Stomach (tissue), 9 donors: Measurements from ENCODE around the gene IQCH. TPM values are rescaled to one million over a fixed set of nuclear protein-coding genes. Genes with fewer than 3 reads are reported as not detected.
"Not testable (repeated sequence)": the region's sequence is repeated elsewhere in the genome, so short reads cannot be mapped to it uniquely, and the experiment has no call there.

ENCODE experiments used
- DNase-seq, 2 donors: peaks; one replicate each; pipeline versions ENCODE4 v3.0.0 to v3.0.0-alpha.2; 2013 to 2019
- H3K27ac ChIP-seq, 5 donors: fragments of 200-600 bp in 4 of 5; sonication (generic) in 4 of 5; one replicate each; pipeline ENCODE4 v1.5.1; 2013 to 2019; ENCODE audit warnings: mild to moderate bottlenecking in 1 of 5, moderate library complexity in 1 of 5
- H3K27me3 ChIP-seq, 3 donors: fragments of 200-600 bp; sonication (generic); one replicate each; pipeline ENCODE4 v1.5.1; 2017 to 2019; ENCODE audit warnings: mixed run types in 1 of 3
- H3K36me3 ChIP-seq, 4 donors: fragments of 200-600 bp; sonication (generic); 1 replicate in 3 of 4; 2 replicates in 1 of 4; pipeline ENCODE4 v1.5.1; 2016 to 2019
- H3K4me1 ChIP-seq, 4 donors: fragments of 200-600 bp; sonication (generic); one replicate each; pipeline ENCODE4 v1.5.1; 2016 to 2019
- H3K4me3 ChIP-seq, 4 donors: fragments of 200-600 bp; sonication (generic) in 3 of 4; one replicate each; pipeline ENCODE4 v1.5.1; 2016 to 2019; ENCODE audit warnings: mild to moderate bottlenecking in 1 of 4
- H3K9me3 ChIP-seq, 4 donors: fragments of 200-600 bp; sonication (generic); one replicate each; pipeline ENCODE4 v1.5.1; 2016 to 2019
- EP300 ChIP-seq: sonication (generic); formaldehyde crosslinking; IDR thresholded peaks from one replicate; pipeline ENCODE4 v1.6.1; 2017; ENCODE audit warnings: antibody characterized with exemption
- POLR2A ChIP-seq, 4 donors: fragments of 450-650 bp; IDR thresholded peaks; one replicate each; pipeline ENCODE4 v1.6.1; 2016; ENCODE audit warnings: antibody characterized with exemption in 4 of 4, control low read depth in 2 of 4, mild to moderate bottlenecking in 1 of 4, moderate library complexity in 1 of 4
- POLR2AphosphoS5 ChIP-seq, 3 donors: sonication (generic); formaldehyde crosslinking; IDR thresholded peaks; one replicate each; pipeline ENCODE4 v1.6.1; 2016; ENCODE audit warnings: antibody characterized with exemption in 3 of 3
- WGBS, 5 donors: extraction: QIAGEN DNeasy Blood & Tissue Kit in 3 of 5; methylation state at CpG; one replicate each; pipeline versions ENCODE4 v1.1.5 to v1.1.7; 2013 to 2018; 5-methylcytosine and 5-hydroxymethylcytosine counted together
- intact Hi-C: fragments of 100-400 bp; cut with DNase I; formaldehyde crosslinking; loops from one replicate; pipeline ENCODE4 v1.15.1; 2023; ENCODE audit warnings: low total_unique reads
- polyA plus RNA-seq, 3 donors: library from polyadenylated mRNA; stranded (reverse); fragments of 200-250 nt; gene quantifications; one replicate each; pipeline ENCODE4 v1.2.3, GENCODE V29; 2013
- total RNA-seq, 5 donors: library from RNA; depleted of rRNA; stranded (reverse); fragments of >200 nt; gene quantifications; one replicate each; pipeline versions ENCODE4 v1.1.0 to v1.2.3, GENCODE V29; 2014 to 2016
- TF ChIP-seq, protein P1 (sequence below), 7 experiments: fragments of 450-650 bp in 4 of 7; fragments of 200-600 bp in 3 of 7; sonication (generic) in 3 of 7; IDR thresholded peaks; one replicate each; pipeline ENCODE4 v1.5.1; 2016 to 2019; ENCODE audit warnings: antibody characterized with exemption in 7 of 7, control low read depth in 2 of 7, mild to moderate bottlenecking in 1 of 7
- donor health status: healthy with polysubstance abuse.
- donor health status: Bipolar disorder and iron deficiency.
- donor health status: healthy.

Gene IQCH
- total and polyA plus RNA-seq, 8 donors, result 0.25 to 9.4 (median 1.7) TPM; not detected in 1

- Histone ChIP-seq H3K9me3 (no peaks in the 10 kb centered on the region), H3K4me3 (no peak overlapping the region), H3K27me3 (no peaks in the 10 kb centered on the region), H3K27ac (no peak overlapping the region), H3K4me1 (peaks cover 0 to 5% (median 1%) of the 10 kb centered on the region in 4 donors), H3K36me3 (peaks cover 0 to 3% (median 0%) of the 10 kb centered on the region in 4 donors)
- no peak for TF ChIP-seq EP300
- TF ChIP-seq POLR2AphosphoS5 (IDR thresholded peaks at IDR 0.05), result no peak
- no peak for TF ChIP-seq POLR2A (IDR thresholded peaks at IDR 0.05)
- TF ChIP-seq, protein P1, sequence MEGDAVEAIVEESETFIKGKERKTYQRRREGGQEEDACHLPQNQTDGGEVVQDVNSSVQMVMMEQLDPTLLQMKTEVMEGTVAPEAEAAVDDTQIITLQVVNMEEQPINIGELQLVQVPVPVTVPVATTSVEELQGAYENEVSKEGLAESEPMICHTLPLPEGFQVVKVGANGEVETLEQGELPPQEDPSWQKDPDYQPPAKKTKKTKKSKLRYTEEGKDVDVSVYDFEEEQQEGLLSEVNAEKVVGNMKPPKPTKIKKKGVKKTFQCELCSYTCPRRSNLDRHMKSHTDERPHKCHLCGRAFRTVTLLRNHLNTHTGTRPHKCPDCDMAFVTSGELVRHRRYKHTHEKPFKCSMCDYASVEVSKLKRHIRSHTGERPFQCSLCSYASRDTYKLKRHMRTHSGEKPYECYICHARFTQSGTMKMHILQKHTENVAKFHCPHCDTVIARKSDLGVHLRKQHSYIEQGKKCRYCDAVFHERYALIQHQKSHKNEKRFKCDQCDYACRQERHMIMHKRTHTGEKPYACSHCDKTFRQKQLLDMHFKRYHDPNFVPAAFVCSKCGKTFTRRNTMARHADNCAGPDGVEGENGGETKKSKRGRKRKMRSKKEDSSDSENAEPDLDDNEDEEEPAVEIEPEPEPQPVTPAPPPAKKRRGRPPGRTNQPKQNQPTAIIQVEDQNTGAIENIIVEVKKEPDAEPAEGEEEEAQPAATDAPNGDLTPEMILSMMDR (IDR thresholded peaks at IDR 0.05), result no peak
- 30 to 60% (median 52%) methylated on average over 1 of the region's 1 CpG for WGBS, 5 donors
- intact Hi-C loops, result no loop called here
- DNase-seq, result no peak
These were observed 167.7 kb downstream of the IQCH start for GRCh38 chr15:67422296-67422695.

- no peaks in the 10 kb centered on the region for H3K27me3 ChIP-seq
- TF ChIP-seq, protein P1 (IDR thresholded peaks at IDR 0.05), result peak in 5 of 7 experiments; percentile 45 to 80 (median 68)
- TF ChIP-seq EP300, result no peak
- H3K36me3 ChIP-seq, result no peaks in the 10 kb centered on the region
- peaks cover 0 to 6% (median 0%) of the 10 kb centered on the region in 4 donors for H3K4me1 ChIP-seq
- H3K27ac ChIP-seq, result no peak overlapping the region
- no peak overlapping the region for H3K4me3 ChIP-seq
- 49 to 60% (median 52%) methylated on average over 3 of the region's 3 CpGs for WGBS, 5 donors
- no peaks in the 10 kb centered on the region for H3K9me3 ChIP-seq
- peak; percentile 64 to 71 for DNase-seq
- intact Hi-C loops, result no loop called here
These were observed 179.0 kb downstream of the IQCH start for GRCh38 chr15:67433495-67434099.

DNA sequence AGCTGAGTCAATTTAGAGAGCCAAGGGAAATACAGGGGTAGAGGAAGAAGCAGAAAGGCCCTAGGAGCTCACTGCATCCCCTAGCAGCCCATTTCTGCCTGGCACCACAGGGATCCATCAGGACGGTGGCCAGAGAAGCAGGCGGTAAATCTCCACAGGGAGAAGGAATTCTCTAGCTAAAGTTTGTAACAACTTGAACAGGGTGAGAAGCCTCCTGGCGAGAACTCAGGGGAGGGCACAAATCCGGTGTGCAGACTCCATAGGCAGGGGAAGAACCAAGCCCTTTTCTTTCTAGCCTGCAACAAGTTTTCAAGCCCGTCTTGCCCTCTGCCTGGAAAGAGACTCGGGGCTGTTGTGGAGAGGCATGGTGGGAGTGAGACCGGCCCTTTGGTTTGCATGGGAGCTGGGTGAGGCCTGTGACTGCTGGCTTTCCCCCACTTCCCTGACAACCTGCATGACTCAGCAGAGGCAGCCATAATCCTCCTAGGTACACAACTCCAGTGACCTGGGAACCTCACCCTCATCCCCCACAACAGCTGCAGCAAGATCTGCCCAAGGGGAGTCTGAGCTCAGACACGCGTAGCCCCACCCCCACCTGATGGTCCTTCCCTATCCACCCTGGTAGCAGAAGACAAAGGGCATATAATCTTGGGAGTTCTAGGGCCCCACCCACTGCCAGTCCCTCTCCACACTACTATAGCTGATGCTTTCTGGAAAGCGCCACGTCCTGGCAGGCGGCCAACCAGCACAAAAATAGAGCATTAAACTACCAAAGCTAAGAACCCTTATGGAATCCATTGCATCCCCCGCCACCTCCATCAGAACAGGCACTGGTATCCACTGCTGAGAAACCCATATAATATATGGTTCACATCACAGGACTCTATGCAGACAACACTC lies 182.0 kb downstream of the IQCH start:
- not testable (repeated sequence) for H3K9me3 ChIP-seq
- intact Hi-C loops, result loop anchor here (5.0 kb wide), 1 partner anchor 494 kb away; no protein-coding TSS in a partner anchor

GRCh38 chr15:67444100-67444499 lies 189.5 kb downstream of the IQCH start:
- H3K4me3 ChIP-seq, result no peak overlapping the region
- WGBS, 5 donors, result 80 to 92% (median 87%) methylated on average over 2 of the region's 2 CpGs
- DNase-seq, result no peak
- no peaks in the 10 kb centered on the region for H3K27me3 ChIP-seq
- H3K36me3 ChIP-seq, result peaks cover 0 to 8% (median 0%) of the 10 kb centered on the region in 4 donors
- no peaks in the 10 kb centered on the region for H3K9me3 ChIP-seq
- no peak overlapping the region for H3K27ac ChIP-seq
- intact Hi-C loops, result no loop called here
- TF ChIP-seq EP300 (no peak), POLR2A (IDR thresholded peaks at IDR 0.05) (no peak), POLR2AphosphoS5 (IDR thresholded peaks at IDR 0.05) (no peak)
- TF ChIP-seq, protein P1 (IDR thresholded peaks at IDR 0.05), result no peak
- H3K4me1 ChIP-seq, result no peaks in the 10 kb centered on the region

More for the DNA sequence above, 182.0 kb downstream of the IQCH start:
- H3K4me3 ChIP-seq, H3K36me3 ChIP-seq, H3K4me1 ChIP-seq, H3K27me3 ChIP-seq, H3K27ac ChIP-seq: not testable (repeated sequence)
- WGBS, 5 donors, result 80 to 92% (median 85%) methylated on average over 13 of the region's 13 CpGs
- peak in 1 of 2 donors; percentile 23 for DNase-seq
